Ascending aorta (tissue), 2 donors: Measurements from ENCODE around the gene ZNF341. TPM values are rescaled to one million over a fixed set of nuclear protein-coding genes. Genes with fewer than 3 reads are reported as not detected.

Experiments
- DNase-seq, 2 donors: peaks; one replicate each; pipeline ENCODE4 v3.0.0-alpha.2; 2019; ENCODE audit warnings: low spot score in 2 of 2
- H3K27ac ChIP-seq, 2 donors: fragments of 200-600 bp; sonication (generic); one replicate each; pipeline ENCODE4 v1.5.1; 2016 to 2017; ENCODE audit warnings: mild to moderate bottlenecking in 1 of 2
- H3K27me3 ChIP-seq: fragments of 200-600 bp; sonication (generic); one replicate; pipeline ENCODE4 v1.5.1; 2017
- H3K36me3 ChIP-seq, 2 donors: fragments of 200-600 bp; sonication (generic); one replicate each; pipeline ENCODE4 v1.5.1; 2016
- H3K4me1 ChIP-seq, 2 donors: fragments of 200-600 bp; sonication (generic); one replicate each; pipeline ENCODE4 v1.5.1; 2016 to 2017; ENCODE audit warnings: mild to moderate bottlenecking in 1 of 2
- H3K4me3 ChIP-seq, 2 donors: fragments of 200-600 bp; sonication (generic); one replicate each; pipeline ENCODE4 v1.5.1; 2016 to 2017; ENCODE audit warnings: mild to moderate bottlenecking in 1 of 2
- H3K9me3 ChIP-seq, 2 donors: fragments of 200-600 bp; sonication (generic); one replicate each; pipeline ENCODE4 v1.5.1; 2016
- intact Hi-C: fragments of 100-400 bp; cut with DNase I; formaldehyde crosslinking; loops from one replicate; pipeline ENCODE4 v1.15.1; 2023
- total RNA-seq: library from RNA; depleted of rRNA; stranded (reverse); fragments of >200 nt; gene quantifications from one replicate; pipeline ENCODE4 v1.1.0, GENCODE V29; 2016
- TF ChIP-seq, protein P1 (sequence below), 3 experiments: fragments of 200-600 bp in 2 of 3; fragments of 450-650 bp in 1 of 3; sonication (generic) in 2 of 3; IDR thresholded peaks; one replicate each; pipeline ENCODE4 v1.5.1; 2016 to 2019; ENCODE audit warnings: antibody characterized with exemption in 3 of 3, mild to moderate bottlenecking in 1 of 3, moderate library complexity in 1 of 3

The ZNF341 gene
- total RNA-seq, 1 donor from 2014 or later = 4.5 TPM

DNA sequence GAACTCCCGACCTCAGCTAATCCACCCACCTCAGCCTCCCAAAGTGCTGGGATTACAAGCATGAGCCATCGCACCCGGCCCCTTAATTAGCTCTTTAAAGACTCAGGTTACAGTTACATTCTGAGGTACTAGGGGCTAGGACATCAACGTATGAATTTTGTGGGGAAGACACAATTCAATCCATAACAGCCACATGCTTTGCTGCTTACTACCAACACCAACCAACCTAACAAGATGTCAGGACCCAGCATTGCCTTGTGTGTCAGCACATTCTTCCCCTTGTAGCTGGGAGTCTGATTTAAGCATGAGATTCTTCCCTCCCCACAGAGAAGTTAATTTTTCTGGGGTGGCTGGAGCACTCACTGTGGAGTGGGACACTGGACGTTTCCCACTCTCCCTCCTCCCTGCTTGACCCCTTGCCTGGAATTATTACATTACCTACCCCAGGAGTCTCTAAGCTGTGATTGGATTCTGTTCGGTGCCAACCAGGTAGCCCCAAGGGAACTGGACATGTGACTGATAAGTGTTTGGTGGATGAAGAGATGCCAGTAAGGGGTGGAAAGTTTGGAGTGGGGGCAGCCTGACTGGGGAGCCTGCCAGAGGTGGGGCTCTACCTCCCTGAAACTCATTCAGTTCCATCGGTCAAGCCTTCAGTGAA is 6.1 kb upstream of the ZNF341 start:
- Histone ChIP-seq H3K4me3 (no peak overlapping the region), H3K36me3 (no peaks in the 10 kb centered on the region), H3K9me3 (no peaks in the 10 kb centered on the region), H3K27ac (no peak overlapping the region), H3K27me3 (no peaks in the 10 kb centered on the region), H3K4me1 (no peaks in the 10 kb centered on the region)
- TF ChIP-seq, protein P1, sequence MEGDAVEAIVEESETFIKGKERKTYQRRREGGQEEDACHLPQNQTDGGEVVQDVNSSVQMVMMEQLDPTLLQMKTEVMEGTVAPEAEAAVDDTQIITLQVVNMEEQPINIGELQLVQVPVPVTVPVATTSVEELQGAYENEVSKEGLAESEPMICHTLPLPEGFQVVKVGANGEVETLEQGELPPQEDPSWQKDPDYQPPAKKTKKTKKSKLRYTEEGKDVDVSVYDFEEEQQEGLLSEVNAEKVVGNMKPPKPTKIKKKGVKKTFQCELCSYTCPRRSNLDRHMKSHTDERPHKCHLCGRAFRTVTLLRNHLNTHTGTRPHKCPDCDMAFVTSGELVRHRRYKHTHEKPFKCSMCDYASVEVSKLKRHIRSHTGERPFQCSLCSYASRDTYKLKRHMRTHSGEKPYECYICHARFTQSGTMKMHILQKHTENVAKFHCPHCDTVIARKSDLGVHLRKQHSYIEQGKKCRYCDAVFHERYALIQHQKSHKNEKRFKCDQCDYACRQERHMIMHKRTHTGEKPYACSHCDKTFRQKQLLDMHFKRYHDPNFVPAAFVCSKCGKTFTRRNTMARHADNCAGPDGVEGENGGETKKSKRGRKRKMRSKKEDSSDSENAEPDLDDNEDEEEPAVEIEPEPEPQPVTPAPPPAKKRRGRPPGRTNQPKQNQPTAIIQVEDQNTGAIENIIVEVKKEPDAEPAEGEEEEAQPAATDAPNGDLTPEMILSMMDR (IDR thresholded peaks at IDR 0.05) = no peak
- intact Hi-C loops = no loop called here
- DNase-seq = no peak

DNA sequence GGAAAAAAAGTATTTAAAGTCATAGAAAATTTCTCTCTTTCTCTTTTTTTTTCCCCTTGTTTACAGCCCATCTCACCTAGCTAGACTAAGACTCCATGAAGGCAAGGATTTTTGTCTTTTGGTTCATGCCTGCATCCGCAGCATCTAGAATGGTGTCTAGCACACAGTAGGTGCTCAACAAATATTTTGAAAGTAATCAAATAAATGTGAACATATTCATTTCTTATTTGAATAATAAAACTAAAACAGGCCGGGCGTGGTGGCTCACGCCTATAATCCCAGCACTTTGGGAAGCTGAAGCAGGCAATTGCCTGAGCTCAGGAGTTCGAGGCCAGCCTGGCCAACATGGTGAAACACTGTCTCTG is 4.7 kb upstream of the ZNF341 start:
- TF ChIP-seq, protein P1 (IDR thresholded peaks at IDR 0.05) = no peak
- H3K9me3 ChIP-seq = no peaks in the 10 kb centered on the region
- H3K4me1 ChIP-seq = peaks cover 0 to 2% of the 10 kb centered on the region in 2 donors
- no peaks in the 10 kb centered on the region for H3K27me3 ChIP-seq
- H3K27ac ChIP-seq = no peak overlapping the region
- H3K36me3 ChIP-seq = no peaks in the 10 kb centered on the region
- no peak for DNase-seq
- intact Hi-C loops = no loop called here
- no peak overlapping the region for H3K4me3 ChIP-seq

DNA sequence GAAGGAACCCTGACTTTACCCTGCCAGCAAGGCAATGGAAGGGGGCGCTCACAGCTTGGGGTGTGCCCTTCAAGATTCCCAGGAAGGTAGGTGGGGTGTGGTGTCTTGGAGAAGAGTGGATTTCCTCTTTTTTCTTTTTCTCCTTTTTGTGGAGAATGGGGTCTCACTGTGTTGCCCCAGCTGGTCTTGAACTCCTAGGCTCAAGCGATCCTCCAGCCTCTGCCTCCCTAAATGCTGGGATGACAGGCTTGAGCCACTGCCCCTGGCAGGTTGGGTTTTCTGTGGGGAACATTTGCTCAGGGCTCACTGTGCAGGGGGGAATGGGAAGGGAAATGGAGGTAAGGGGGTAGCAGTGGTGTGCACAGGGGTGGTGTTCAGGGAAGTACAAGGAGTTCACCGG is 4.0 kb upstream of the ZNF341 start:
- intact Hi-C loops = no loop called here
- H3K4me1 ChIP-seq = peaks cover 0 to 6% of the 10 kb centered on the region in 2 donors
- no peaks in the 10 kb centered on the region for H3K36me3 ChIP-seq
- H3K27me3 ChIP-seq = no peaks in the 10 kb centered on the region
- no peaks in the 10 kb centered on the region for H3K9me3 ChIP-seq
- no peak overlapping the region for H3K27ac ChIP-seq
- TF ChIP-seq, protein P1 (IDR thresholded peaks at IDR 0.05) = no peak
- H3K4me3 ChIP-seq = no peak overlapping the region
- no peak for DNase-seq

DNA sequence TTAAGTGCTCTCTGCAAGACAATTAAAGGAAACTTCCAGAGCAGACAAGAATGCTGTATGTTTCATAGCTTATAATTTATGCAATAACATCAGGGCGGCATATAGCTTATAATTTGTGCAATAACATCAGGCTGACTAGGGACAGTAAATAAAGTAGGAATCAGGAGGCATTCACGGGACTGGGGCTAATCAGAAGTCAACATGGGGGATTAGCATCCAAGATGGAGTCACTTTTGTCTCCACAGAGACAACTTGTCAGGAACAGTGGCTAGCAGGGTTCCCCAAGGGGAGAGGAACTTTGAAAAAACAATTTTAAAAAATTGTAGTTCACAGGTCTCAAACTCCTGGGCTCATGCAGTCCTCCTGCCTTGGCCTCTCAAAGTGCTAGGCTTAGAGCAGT is 3.3 kb upstream of the ZNF341 start:
- intact Hi-C loops = no loop called here
- TF ChIP-seq, protein P1 (IDR thresholded peaks at IDR 0.05) = no peak
- peaks cover 0 to 9% of the 10 kb centered on the region in 2 donors for H3K4me1 ChIP-seq

DNA sequence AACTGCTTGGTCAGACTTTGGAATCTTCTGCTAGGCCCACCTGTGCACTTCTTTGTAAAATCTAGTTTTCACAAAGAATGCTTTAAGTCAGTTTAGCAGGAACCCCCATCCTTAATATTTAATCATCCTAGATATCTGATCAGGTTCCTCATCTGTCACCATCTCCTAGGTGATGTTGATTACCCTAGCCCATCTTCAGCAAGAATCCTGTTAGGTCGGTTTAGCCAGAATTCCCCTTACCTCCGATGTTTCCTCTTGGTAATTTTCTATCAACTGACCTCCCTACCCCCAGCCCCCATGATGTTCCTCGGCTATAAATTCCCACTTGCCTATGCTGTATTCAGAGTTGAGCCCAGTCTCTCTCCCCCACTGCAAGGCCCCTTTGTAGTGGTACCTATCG is 2.7 kb upstream of the ZNF341 start:
- H3K27me3 ChIP-seq = no peaks in the 10 kb centered on the region
- H3K36me3 ChIP-seq = no peaks in the 10 kb centered on the region
- intact Hi-C loops = no loop called here

More for the DNA sequence above, 3.3 kb upstream of the ZNF341 start:
- no peaks in the 10 kb centered on the region for H3K36me3 ChIP-seq
- no peaks in the 10 kb centered on the region for H3K27me3 ChIP-seq
- H3K27ac ChIP-seq = no peak overlapping the region
- H3K4me3 ChIP-seq = no peak overlapping the region
- H3K9me3 ChIP-seq = no peaks in the 10 kb centered on the region
- DNase-seq = no peak

More for the DNA sequence above, 2.7 kb upstream of the ZNF341 start:
- no peak for DNase-seq
- TF ChIP-seq, protein P1 (IDR thresholded peaks at IDR 0.05) = no peak
- Histone ChIP-seq H3K4me1 (peaks cover 0 to 9% of the 10 kb centered on the region in 2 donors), H3K9me3 (no peaks in the 10 kb centered on the region), H3K27ac (no peak overlapping the region), H3K4me3 (no peak overlapping the region)
